Stimulated activated naive B cell treated with anti-CD40 and anti-IgM and Interleukin-4, amounts not matched to agents 10 μg/mL and 1 μg/mL and 100 μg/mL, for 72 hours (primary cell): ENCODE data around the gene P2RY4.
"Not testable (repeated sequence)": the region's sequence is repeated elsewhere in the genome, so short reads cannot be mapped to it uniquely, and the experiment has no call there.

ENCODE experiments used
- ATAC-seq, 2 donors: fragments of 150-1000 bp; cut with Tn5 transposase; replicated peaks; 2 replicates each; pipeline ENCODE4 v1.10.0; 2021; ENCODE audit warnings: moderate library complexity in 1 of 2
- DNase-seq: peaks from one replicate; pipeline ENCODE4 v3.0.0; 2021
- H3K27ac Mint-ChIP-seq: one replicate; pipeline ENCODE4 v1.8.0; 2022; ENCODE audit warnings: mild to moderate bottlenecking, mixed read lengths
- H3K27me3 Mint-ChIP-seq, 2 donors: one replicate each; pipeline ENCODE4 v1.8.0; 2022; ENCODE audit warnings: mixed read lengths in 2 of 2
- H3K36me3 Mint-ChIP-seq, 2 donors: one replicate each; pipeline ENCODE4 v1.8.0; 2022; ENCODE audit warnings: mixed read lengths in 2 of 2, mild to moderate bottlenecking in 1 of 2
- H3K4me1 Mint-ChIP-seq, 2 donors: one replicate each; pipeline ENCODE4 v1.8.0; 2022; ENCODE audit warnings: mixed read lengths in 2 of 2, mild to moderate bottlenecking in 1 of 2
- H3K4me3 Mint-ChIP-seq, 2 donors: one replicate each; pipeline ENCODE4 v1.8.0; 2022; ENCODE audit warnings: mild to moderate bottlenecking in 2 of 2, mixed read lengths in 2 of 2, moderate library complexity in 1 of 2
- H3K9me3 Mint-ChIP-seq, 2 donors: one replicate each; pipeline ENCODE4 v1.8.0; 2022; ENCODE audit warnings: mixed read lengths in 2 of 2, mild to moderate bottlenecking in 1 of 2

The P2RY4 gene

GRCh38 chrX:70257423-70258288, 2.3 kb downstream of the P2RY4 start:
- Mint-ChIP-seq H3K4me3 (no peak overlapping the region), H3K4me1 (no peaks in the 10 kb centered on the region), H3K27me3 (peaks cover 0 to 3% of the 10 kb centered on the region in 2 donors), H3K27ac (no peak overlapping the region), H3K9me3 (peaks cover 0 to 1% of the 10 kb centered on the region in 2 donors), H3K36me3 (peaks cover 0 to 6% of the 10 kb centered on the region in 2 donors)
- ATAC-seq (no peak), DNase-seq (no peak)

GRCh38 chrX:70255452-70255851, 4.6 kb downstream of the P2RY4 start:
- no peak overlapping the region for H3K4me3 Mint-ChIP-seq
- ATAC-seq = no peak

GRCh38 chrX:70254909-70255308, 5.1 kb downstream of the P2RY4 start:
- Mint-ChIP-seq H3K27me3 (peaks cover 0 to 6% of the 10 kb centered on the region in 2 donors), H3K36me3 (peaks cover 0 to 6% of the 10 kb centered on the region in 2 donors), H3K4me1 (no peaks in the 10 kb centered on the region), H3K27ac (no peak overlapping the region), H3K4me3 (no peak overlapping the region), H3K9me3 (peaks cover 0 to 1% of the 10 kb centered on the region in 2 donors)
- ATAC-seq (no peak), DNase-seq (no peak)

More at GRCh38 chrX:70255452-70255851, 4.6 kb downstream of the P2RY4 start:
- peaks cover 0 to 3% of the 10 kb centered on the region in 2 donors for H3K27me3 Mint-ChIP-seq
- no peak for DNase-seq
- H3K4me1 Mint-ChIP-seq = no peaks in the 10 kb centered on the region
- peaks cover 0 to 1% of the 10 kb centered on the region in 2 donors for H3K9me3 Mint-ChIP-seq
- no peak overlapping the region for H3K27ac Mint-ChIP-seq
- peaks cover 0 to 6% of the 10 kb centered on the region in 2 donors for H3K36me3 Mint-ChIP-seq

GRCh38 chrX:70254063-70254400, 6.0 kb downstream of the P2RY4 start:
- no peak overlapping the region for H3K4me3 Mint-ChIP-seq
- peaks cover 0 to 6% of the 10 kb centered on the region in 2 donors for H3K36me3 Mint-ChIP-seq
- no peak overlapping the region for H3K27ac Mint-ChIP-seq
- no peak for DNase-seq
- H3K27me3 Mint-ChIP-seq = peaks cover 0 to 7% of the 10 kb centered on the region in 2 donors
- H3K4me1 Mint-ChIP-seq = no peaks in the 10 kb centered on the region
- no peak for ATAC-seq
- peaks cover 0 to 1% of the 10 kb centered on the region in 2 donors for H3K9me3 Mint-ChIP-seq

- Mint-ChIP-seq H3K27me3 (peaks cover 0 to 7% of the 10 kb centered on the region in 2 donors), H3K27ac (no peak overlapping the region), H3K36me3 (peaks cover 0 to 6% of the 10 kb centered on the region in 2 donors), H3K9me3 (peaks cover 0 to 1% of the 10 kb centered on the region in 2 donors), H3K4me1 (no peaks in the 10 kb centered on the region), H3K4me3 (no peak overlapping the region)
- DNase-seq (no peak), ATAC-seq (no peak)
Observed at GRCh38 chrX:70253377-70254062, 6.5 kb downstream of the P2RY4 start.

GRCh38 chrX:70252491-70252890, 7.5 kb downstream of the P2RY4 start:
- H3K27ac Mint-ChIP-seq = no peak overlapping the region
- peaks cover 0 to 1% of the 10 kb centered on the region in 2 donors for H3K9me3 Mint-ChIP-seq

GRCh38 chrX:70247252-70247651, 12.8 kb downstream of the P2RY4 start:
- no peak overlapping the region for H3K27ac Mint-ChIP-seq
- H3K4me3 Mint-ChIP-seq = no peak overlapping the region
- peaks cover 0 to 9% of the 10 kb centered on the region in 2 donors for H3K27me3 Mint-ChIP-seq
- H3K9me3 Mint-ChIP-seq = no peaks in the 10 kb centered on the region
- ATAC-seq (no peak), DNase-seq (no peak)
- H3K4me1 Mint-ChIP-seq = no peaks in the 10 kb centered on the region
- H3K36me3 Mint-ChIP-seq = no peaks in the 10 kb centered on the region

More at GRCh38 chrX:70252491-70252890, 7.5 kb downstream of the P2RY4 start:
- H3K4me1 Mint-ChIP-seq = no peaks in the 10 kb centered on the region
- peaks cover 0 to 7% of the 10 kb centered on the region in 2 donors for H3K27me3 Mint-ChIP-seq
- H3K36me3 Mint-ChIP-seq = peaks cover 0 to 6% of the 10 kb centered on the region in 2 donors
- ATAC-seq = no peak
- no peak overlapping the region for H3K4me3 Mint-ChIP-seq
- no peak for DNase-seq

- Mint-ChIP-seq H3K27me3 (peaks cover 0 to 6% of the 10 kb centered on the region in 2 donors), H3K36me3 (no peaks in the 10 kb centered on the region), H3K4me3 (no peak overlapping the region), H3K9me3 (no peaks in the 10 kb centered on the region), H3K4me1 (no peaks in the 10 kb centered on the region), H3K27ac (no peak overlapping the region)
- no peak for ATAC-seq
- DNase-seq = no peak
Observed at GRCh38 chrX:70244881-70245280, 15.1 kb downstream of the P2RY4 start.

GRCh38 chrX:70243601-70244000, 16.4 kb downstream of the P2RY4 start:
- H3K9me3 Mint-ChIP-seq, H3K27ac Mint-ChIP-seq, H3K4me1 Mint-ChIP-seq, DNase-seq, H3K27me3 Mint-ChIP-seq, H3K36me3 Mint-ChIP-seq, H3K4me3 Mint-ChIP-seq, ATAC-seq: not testable (repeated sequence)

GRCh38 chrX:70241501-70241900, 18.5 kb downstream of the P2RY4 start:
- H3K36me3 Mint-ChIP-seq = no peaks in the 10 kb centered on the region
- peaks cover 0 to 9% of the 10 kb centered on the region in 2 donors for H3K27me3 Mint-ChIP-seq
- H3K27ac Mint-ChIP-seq = no peak overlapping the region
- DNase-seq (no peak), ATAC-seq (no peak)
- H3K4me3 Mint-ChIP-seq = no peak overlapping the region
- H3K9me3 Mint-ChIP-seq = no peaks in the 10 kb centered on the region
- H3K4me1 Mint-ChIP-seq = no peaks in the 10 kb centered on the region

GRCh38 chrX:70240751-70241150, 19.3 kb downstream of the P2RY4 start:
- H3K4me3 Mint-ChIP-seq = no peak overlapping the region
- ATAC-seq (no peak), DNase-seq (no peak)
- H3K27me3 Mint-ChIP-seq = peaks cover 0 to 9% of the 10 kb centered on the region in 2 donors
- no peaks in the 10 kb centered on the region for H3K36me3 Mint-ChIP-seq
- no peaks in the 10 kb centered on the region for H3K9me3 Mint-ChIP-seq
- H3K4me1 Mint-ChIP-seq = no peaks in the 10 kb centered on the region
- no peak overlapping the region for H3K27ac Mint-ChIP-seq

GRCh38 chrX:70234355-70234754, 25.6 kb downstream of the P2RY4 start, which contains the start of gene AWAT1:
TSS of gene AWAT1 (plus strand) at chrX:70234655. CDS start at chrX:70234696, 41 bp downstream.
- no peak within 1 kb of the TSS for H3K27ac Mint-ChIP-seq
- H3K4me1 Mint-ChIP-seq = peaks cover 0 to 2% of the 10 kb centered on the region in 2 donors
- DNase-seq (no peak), ATAC-seq (no peak)
- no peaks in the 10 kb centered on the region for H3K9me3 Mint-ChIP-seq
- no peaks in the 10 kb centered on the region for H3K36me3 Mint-ChIP-seq
- peaks cover 0 to 14% of the 10 kb centered on the region in 2 donors for H3K27me3 Mint-ChIP-seq
- H3K4me3 Mint-ChIP-seq = no peak within 1 kb of the TSS

- no peaks in the 10 kb centered on the region for H3K36me3 Mint-ChIP-seq
- H3K27me3 Mint-ChIP-seq = peaks cover 0 to 11% of the 10 kb centered on the region in 2 donors
- no peak for DNase-seq
- no peaks in the 10 kb centered on the region for H3K9me3 Mint-ChIP-seq
- H3K4me1 Mint-ChIP-seq = peaks cover 0 to 2% of the 10 kb centered on the region in 2 donors
- H3K27ac Mint-ChIP-seq = no peak overlapping the region
- ATAC-seq = no peak
- no peak overlapping the region for H3K4me3 Mint-ChIP-seq
Observed at GRCh38 chrX:70231666-70232065, 28.3 kb downstream of the P2RY4 start.

GRCh38 chrX:70226687-70227086, 33.3 kb downstream of the P2RY4 start:
- no peak for DNase-seq
- H3K4me1 Mint-ChIP-seq = no peaks in the 10 kb centered on the region
- no peak overlapping the region for H3K4me3 Mint-ChIP-seq

More at GRCh38 chrX:70226687-70227086, 33.3 kb downstream of the P2RY4 start:
- ATAC-seq = no peak
- Mint-ChIP-seq H3K9me3 (no peaks in the 10 kb centered on the region), H3K27me3 (peaks cover 0 to 5% of the 10 kb centered on the region in 2 donors), H3K36me3 (no peaks in the 10 kb centered on the region), H3K27ac (no peak overlapping the region)
